Measurements from ENCODE around the gene EN1.
A peak's percentile ranks its signal among the peaks of the same experiment; 100 is the strongest.

The EN1 gene

GRCh38 chr2:118855451-118856279 is 8.2 kb upstream of the EN1 start:
- peak; percentile 27 for DNase-seq

DNA sequence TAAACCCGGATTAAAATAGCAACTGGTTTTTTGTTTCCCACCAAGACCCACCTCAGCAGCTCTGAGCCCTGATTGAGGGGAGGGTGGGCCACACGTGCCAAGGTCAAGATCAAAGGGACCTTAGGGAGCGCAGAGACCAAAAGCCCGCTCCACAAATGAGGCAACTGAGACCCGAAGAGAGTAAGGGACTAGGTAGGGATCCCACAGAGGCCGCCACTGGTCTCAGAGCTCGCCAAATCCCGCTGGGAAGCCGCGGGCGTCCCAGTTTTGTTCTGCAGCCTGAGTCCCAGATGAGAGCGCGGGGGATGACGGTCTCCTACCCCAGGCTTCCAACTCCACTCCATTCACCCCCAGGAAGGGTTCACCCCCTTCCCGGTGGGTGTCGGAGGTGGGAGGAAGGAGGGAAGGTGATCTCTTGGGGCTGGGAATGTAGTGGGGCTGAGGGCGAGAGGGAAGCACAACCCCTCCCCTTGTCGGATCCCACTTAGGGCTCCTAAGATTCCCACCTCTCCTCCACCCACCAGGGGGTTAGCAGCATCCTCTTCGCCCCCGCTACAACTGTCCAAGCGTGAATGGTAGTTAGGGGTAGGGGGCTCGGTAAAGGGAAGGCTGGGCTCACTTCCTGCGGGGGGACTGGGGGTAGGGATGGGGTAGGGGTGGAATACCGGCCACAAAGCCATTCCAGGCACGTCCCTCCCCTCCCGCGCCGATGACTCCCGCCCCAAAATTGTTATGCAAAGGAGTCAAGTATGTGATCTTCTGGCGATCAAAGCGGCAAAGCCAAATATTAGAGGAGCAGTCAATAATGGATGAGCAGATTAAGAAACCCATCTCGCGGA is 7.3 kb upstream of the EN1 start:
- no peak for DNase-seq

- DNase-seq = no peak
Measured at GRCh38 chr2:118853651-118854291, 6.3 kb upstream of the EN1 start.

- DNase-seq = no peak
Measured at GRCh38 chr2:118853129-118853640, 5.7 kb upstream of the EN1 start.

GRCh38 chr2:118852605-118853128 is 5.2 kb upstream of the EN1 start:
- DNase-seq = no peak

DNA sequence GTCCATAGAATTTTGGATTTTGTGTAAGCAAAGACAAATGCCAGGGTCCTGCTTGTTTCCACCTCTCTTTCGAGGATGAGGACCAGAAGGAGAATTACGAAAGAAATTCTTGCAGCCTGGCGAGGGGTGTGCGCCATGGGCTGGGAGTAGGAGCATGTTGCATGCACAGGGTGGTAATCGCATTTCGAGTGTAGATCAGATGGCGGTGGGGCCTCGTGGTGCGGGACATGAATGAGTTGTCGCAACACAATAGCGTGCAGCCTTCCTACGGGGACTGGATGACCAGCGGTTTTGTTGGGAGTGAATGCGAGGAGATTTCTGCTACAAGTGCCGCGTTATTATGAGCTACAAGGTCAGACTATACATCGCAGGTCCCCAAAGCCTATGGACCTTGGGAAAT is 4.2 kb upstream of the EN1 start:
- no peak for DNase-seq

- DNase-seq = no peak
Measured at GRCh38 chr2:118850901-118851415, 3.5 kb upstream of the EN1 start.

- DNase-seq = no peak
Measured at GRCh38 chr2:118850168-118850900, 2.9 kb upstream of the EN1 start.

DNA sequence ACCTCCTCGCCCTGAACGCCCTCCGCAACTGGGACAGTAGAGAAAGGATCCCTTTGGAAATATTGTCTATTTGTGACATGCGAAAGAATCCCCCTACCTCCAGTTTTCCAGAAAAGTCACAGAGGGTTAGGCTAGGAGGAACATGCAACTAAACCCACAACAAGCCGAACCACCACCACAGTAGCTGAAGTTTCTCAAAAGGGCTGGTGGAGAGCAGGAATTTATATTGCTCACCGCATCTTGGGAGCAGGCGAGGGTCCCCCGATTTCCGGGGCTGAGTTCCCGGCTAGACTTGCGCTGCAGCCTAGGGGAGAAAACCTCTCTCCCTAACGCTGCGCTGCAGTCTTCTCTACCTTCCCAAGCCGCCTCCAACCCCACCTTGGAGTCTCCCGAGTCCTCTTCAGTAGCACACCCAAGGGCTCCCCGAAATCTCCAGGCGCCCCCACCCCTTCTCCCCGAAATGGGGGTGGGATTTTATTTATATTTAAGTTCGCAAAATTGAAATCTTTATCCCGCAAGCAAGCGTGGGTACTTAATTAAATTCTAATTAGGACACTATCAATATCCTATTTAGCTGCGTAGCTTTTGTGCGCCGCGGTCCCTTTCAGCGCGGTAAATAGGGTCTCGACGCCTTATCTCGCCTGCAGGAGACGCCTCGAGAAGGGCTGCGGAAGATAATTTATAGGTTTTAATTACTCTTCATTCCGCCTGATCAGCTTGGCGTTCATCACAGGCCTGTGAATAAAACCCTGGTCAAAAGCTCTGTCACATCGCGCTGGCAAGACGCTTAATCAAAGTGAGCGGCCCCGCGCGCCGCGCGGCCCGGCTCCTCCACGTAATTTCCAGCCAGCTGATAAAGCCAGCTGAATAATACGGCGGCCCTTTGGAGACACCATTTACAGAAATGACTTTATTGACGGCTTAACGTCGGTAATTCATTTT is 2.0 kb upstream of the EN1 start:
- no peak for DNase-seq

DNA sequence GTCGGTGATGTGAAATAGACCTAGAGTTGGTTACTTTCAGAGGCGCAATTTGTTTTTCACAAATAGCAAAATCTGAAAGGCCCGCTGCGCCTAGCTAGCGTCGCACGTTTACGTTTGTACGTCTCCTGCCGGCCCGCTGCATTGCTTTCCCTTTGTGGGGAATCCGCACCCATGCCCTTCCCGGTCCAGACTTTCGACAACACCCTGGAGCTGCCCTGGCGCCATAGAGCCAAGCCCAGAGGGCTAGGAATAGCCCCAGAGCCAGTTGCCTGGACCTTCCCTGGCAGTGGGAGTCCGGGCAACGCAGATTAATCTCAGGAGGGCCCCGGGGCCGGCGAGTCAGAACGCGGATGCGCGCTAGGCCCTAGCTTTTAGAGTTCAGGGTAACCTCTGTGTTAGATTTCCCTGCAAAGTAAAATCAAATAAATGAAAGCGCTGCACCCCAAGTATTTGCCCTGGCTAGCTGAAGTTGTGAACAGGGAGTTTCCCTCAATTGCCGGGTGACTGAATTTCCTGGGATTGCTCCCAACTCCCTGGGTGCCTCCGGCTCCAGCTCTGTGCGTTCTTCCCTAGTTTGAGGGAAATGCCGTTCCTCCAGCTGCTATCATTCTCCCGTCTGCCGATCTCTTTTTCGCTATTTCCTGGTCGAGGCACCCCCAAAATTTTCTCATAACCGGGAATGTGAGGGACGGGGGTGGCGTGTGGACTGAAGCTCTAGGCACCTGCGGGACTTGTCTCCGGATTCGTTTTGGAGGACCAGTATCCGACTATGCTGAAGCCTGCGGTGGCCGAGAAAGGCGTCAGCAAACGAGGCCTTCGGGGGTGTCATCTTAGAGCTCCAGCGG is 1.2 kb upstream of the EN1 start:
- no peak for DNase-seq

GRCh38 chr2:118847762-118848172 is 319 bp upstream of the EN1 start:
- no peak for DNase-seq

GRCh38 chr2:118846442-118846952 is 951 bp downstream of the EN1 start:
- DNase-seq = no peak

DNA sequence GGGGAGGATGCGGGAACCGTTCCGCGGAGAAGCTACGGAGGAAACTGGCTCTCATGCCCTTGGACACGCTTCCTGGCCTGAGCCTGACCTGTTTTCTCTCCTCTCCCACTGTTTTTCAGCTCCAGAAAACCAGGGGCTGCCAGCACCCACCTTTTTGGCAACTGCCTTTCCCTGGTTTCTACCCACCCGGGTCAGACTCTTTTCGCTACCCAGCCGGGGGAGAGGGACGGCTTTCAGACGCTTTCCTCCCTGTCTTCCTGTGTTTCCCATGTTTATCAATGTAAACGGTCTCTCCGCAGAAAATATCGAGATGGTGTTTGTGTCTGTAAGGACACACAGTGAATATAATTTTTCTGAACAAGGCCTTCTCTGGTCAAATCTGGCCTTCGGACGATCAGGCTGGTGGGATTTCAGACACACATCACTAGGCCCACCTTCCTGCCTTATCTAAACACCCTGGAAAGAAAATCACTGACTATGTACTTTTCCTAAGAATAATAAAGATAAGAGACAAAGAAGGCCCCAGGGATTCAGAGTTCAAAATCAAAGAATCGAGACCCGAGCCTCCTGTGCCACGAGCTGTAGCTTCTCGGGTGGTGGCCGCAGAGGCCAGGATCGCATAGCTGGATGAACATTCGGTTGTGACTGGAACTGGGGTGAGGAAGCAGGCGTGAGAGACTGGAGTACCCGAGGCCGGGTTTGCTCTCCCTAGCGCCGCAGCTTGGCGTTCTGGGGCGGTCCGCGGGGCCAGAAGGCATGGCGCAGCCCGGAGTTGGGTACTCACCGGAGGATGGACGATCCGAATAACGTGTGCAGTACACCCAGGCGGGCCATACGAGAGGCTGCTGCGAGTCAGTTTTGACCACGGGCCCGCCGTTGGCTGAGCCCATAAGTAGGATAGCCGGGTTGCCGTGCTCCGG is 1.7 kb downstream of the EN1 start:
- DNase-seq = no peak

DNA sequence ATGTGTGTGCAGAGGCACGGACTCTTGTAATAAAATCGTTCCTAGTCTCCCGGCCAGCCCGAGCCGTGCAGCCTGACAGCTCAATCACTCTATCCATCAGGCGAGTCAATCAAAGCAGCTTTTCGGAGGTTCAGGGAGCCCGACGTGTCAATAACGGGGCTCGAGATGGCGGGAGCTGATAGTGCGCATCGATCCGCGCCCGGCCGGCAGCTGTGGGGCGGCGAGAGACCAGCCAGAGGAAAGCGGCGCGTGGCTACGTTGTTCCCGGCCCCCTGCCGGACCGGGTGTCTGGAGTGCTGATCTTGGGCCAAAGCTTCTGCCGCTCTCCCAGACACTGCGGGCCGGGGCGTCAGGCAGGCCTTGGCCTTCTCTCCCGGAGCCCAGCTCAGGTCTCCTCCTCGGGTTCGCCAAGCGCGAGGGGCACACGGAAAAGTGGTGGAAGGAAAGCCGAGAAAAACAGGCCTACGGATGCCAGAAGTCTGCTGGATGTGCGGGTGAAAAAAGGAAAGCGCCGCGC is 2.4 kb downstream of the EN1 start:
- DNase-seq = no peak

DNA sequence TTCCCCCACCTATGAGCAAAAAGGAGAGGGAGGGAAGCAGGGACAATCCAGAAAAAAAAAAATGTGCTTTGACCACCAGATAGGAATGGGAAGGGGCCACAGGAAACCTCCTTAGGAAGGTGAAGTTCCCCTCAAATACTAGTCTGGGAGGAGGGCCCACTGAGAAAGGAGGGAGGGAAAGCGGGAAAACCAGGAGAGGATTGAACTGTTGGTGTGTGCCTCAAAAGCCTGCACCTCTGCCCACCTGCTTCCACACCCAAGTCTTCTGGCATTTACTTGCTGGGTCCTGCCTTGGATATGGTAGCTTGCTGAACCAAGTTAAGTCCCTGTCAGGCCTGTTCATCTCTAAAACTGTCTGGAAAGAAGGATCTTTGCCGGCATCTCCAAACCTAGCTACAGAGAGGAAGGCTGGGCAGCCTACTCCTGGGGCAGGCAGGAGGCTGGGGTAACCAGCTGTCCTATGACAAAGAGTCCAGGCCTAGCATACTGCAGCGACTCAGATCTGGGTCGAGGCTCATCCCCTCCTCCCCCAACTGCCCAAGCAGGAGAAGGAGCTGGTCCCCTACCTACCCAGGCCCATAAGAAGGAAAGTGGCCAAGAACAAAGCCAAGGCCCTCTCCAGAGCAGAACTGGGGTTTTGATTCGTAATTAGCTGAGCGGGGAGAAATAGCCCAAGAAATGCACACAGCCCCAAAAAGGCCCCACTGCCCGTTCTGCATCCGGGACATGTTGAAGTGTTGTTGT is 3.0 kb downstream of the EN1 start:
- no peak for DNase-seq

- no peak for DNase-seq
Measured at GRCh38 chr2:118843483-118844132, 3.8 kb downstream of the EN1 start.

Measured in NCI-H1092 (cell line).